ENCODE results near the gene KIF1B. TPM values are rescaled to one million over a fixed set of nuclear protein-coding genes. Genes with fewer than 3 reads are reported as not detected.
A peak's percentile ranks its signal among the peaks of the same experiment; 100 is the strongest.

KIF1B gene
- total and polyA plus RNA-seq, 4 experiments from 2014 or later: 1.3 to 18.1 (median 10.8) TPM

DNA sequence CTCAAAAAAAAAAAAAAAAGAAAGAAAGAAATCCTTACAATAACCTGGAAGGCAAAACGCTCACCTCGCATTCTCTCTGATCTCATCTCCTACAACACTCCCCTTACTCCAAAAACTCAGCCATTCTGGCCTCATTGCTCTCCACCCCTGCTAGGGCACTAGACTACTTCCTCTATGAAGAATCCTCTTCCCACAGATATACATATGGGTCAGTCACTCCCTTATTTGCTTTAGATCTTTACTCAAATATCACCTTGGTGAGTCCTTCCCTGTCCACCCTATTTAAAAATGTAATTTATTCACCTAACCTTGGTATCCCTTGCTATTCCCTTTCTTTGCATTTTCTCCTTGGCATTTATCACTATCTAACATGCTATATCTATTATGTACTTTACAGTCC is 24.6 kb upstream of the KIF1B start:
- Mint-ChIP-seq H3K27ac (no peak overlapping the region), H3K9me3 (peaks cover 0 to 4% (median 0%) of the 10 kb centered on the region in 8 donors), H3K4me3 (no peak overlapping the region), H3K4me1 (no peaks in the 10 kb centered on the region), H3K27me3 (no peaks in the 10 kb centered on the region), H3K36me3 (peaks cover 2 to 6% of the 10 kb centered on the region in 2 donors)
- no peak for DNase-seq
- no peaks in the 10 kb centered on the region for H3K27me3 ChIP-seq (ENCODE audit: insufficient read depth, low read length)
- H3K4me3 ChIP-seq (ENCODE audit: low read length in 2 of 2): no peak overlapping the region
- intact Hi-C loops (cut with micrococcal nuclease): no loop called here
- CTCF ChIA-PET (ENCODE audit: partially characterized antibody): interaction anchor here (1.4 kb wide), 1 partner anchor 24 kb away, joined by 6 read pairs; the partner anchor contains the start of gene KIF1B
- no peaks in the 10 kb centered on the region for H3K9me3 ChIP-seq (ENCODE audit: control insufficient read depth in 1 of 2, low read length in 2 of 2)
- H3K4me1 ChIP-seq (ENCODE audit: insufficient read depth, low read length): no peaks in the 10 kb centered on the region
- no peak overlapping the region for H3K27ac ChIP-seq (ENCODE audit: low read depth, low read length)
- no peaks in the 10 kb centered on the region for H3K36me3 ChIP-seq (ENCODE audit: insufficient read depth, low read length)
- POLR2A ChIA-PET (ENCODE audit: partially characterized antibody): interaction anchor here (0.6 kb wide), 1 partner anchor 21 kb away, joined by 3 read pairs; no protein-coding TSS in a partner anchor

DNA sequence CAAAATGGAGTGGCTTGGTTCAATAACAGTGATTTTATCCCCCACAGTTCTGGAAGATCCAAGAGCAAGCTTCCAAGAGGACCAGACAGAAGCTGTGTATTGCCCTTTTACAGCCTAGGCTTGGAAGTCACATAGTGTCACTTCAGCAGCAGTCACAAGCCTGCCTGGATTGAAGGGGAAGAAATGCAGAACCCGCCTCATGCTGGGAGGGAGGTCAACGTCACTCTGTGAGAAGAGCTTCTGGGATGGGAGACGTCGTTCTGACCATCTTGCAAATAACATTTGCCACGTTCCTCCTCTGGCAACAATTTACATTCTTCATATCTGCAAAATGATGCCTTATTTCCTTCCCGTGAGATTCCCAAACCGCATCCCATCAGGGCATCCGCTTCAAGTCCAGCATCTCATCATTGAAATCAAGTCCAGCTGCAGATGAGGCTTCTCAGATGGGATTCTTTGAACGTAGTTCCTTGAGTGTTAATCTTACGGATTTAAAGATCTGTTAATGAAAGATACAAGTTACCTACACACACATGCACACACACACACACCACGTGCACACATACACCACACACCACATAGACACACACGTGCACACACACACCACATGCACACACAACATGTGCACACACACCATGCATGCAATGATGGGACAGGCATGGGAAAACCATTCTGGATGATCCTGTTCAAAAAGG is 23.9 kb upstream of the KIF1B start:
- H3K4me1 ChIP-seq (ENCODE audit: insufficient read depth, low read length): no peaks in the 10 kb centered on the region
- H3K4me3 Mint-ChIP-seq: no peak overlapping the region
- no peak overlapping the region for H3K27ac ChIP-seq (ENCODE audit: low read depth, low read length)
- DNase-seq: peak in 2 of 5 donors; percentile 3 to 6
- no peak overlapping the region for H3K4me3 ChIP-seq (ENCODE audit: low read length in 2 of 2)
- ChIA-PET POLR2A (ENCODE audit: partially characterized antibody) (interaction anchor here (0.6 kb wide), 1 partner anchor 21 kb away, joined by 3 read pairs; no protein-coding TSS in a partner anchor), CTCF (ENCODE audit: partially characterized antibody) (interaction anchor here (1.4 kb wide), 1 partner anchor 23 kb away, joined by 6 read pairs; the partner anchor contains the start of gene KIF1B)
- H3K27me3 ChIP-seq (ENCODE audit: insufficient read depth, low read length): no peaks in the 10 kb centered on the region
- peaks cover 0 to 4% (median 0%) of the 10 kb centered on the region in 8 donors for H3K9me3 Mint-ChIP-seq
- no peaks in the 10 kb centered on the region for H3K36me3 ChIP-seq (ENCODE audit: insufficient read depth, low read length)
- H3K9me3 ChIP-seq (ENCODE audit: control insufficient read depth in 1 of 2, low read length in 2 of 2): no peaks in the 10 kb centered on the region
- no peaks in the 10 kb centered on the region for H3K27me3 Mint-ChIP-seq
- H3K4me1 Mint-ChIP-seq: no peaks in the 10 kb centered on the region
- peaks cover 0 to 2% of the 10 kb centered on the region in 2 donors for H3K36me3 Mint-ChIP-seq
- peak overlapping the region in 4 of 7 donors; percentile 16 to 67 (median 34) for H3K27ac Mint-ChIP-seq
- intact Hi-C loops (cut with micrococcal nuclease): no loop called here

DNA sequence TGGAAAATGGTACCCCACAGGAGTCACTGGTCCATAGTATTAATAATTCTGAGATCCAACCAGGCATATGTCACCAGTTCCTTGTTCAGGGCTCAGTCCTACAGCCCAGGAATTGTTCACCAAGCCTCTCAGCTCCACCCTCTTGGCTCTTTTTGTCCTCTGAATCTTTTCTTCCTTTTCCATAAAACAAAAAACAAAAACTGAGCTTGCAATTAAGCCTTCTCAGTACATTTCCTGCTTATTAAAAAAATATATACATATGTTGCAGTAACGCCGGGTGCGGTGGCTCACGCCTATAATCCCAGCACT is 23.4 kb upstream of the KIF1B start:
- Histone ChIP-seq H3K4me3 (ENCODE audit: low read length in 2 of 2) (no peak overlapping the region), H3K36me3 (ENCODE audit: insufficient read depth, low read length) (no peaks in the 10 kb centered on the region), H3K4me1 (ENCODE audit: insufficient read depth, low read length) (no peaks in the 10 kb centered on the region), H3K9me3 (ENCODE audit: control insufficient read depth in 1 of 2, low read length in 2 of 2) (no peaks in the 10 kb centered on the region), H3K27ac (ENCODE audit: low read depth, low read length) (no peak overlapping the region), H3K27me3 (ENCODE audit: insufficient read depth, low read length) (no peaks in the 10 kb centered on the region)
- no peaks in the 10 kb centered on the region for H3K27me3 Mint-ChIP-seq
- H3K36me3 Mint-ChIP-seq: peaks cover 0 to 2% of the 10 kb centered on the region in 2 donors
- POLR2A ChIA-PET (ENCODE audit: partially characterized antibody): no interaction called here
- peak in 1 of 5 donors; percentile 6 for DNase-seq
- no peaks in the 10 kb centered on the region for H3K4me1 Mint-ChIP-seq
- peaks cover 0 to 4% (median 0%) of the 10 kb centered on the region in 8 donors for H3K9me3 Mint-ChIP-seq
- H3K27ac Mint-ChIP-seq: peak overlapping the region in 3 of 7 donors; percentile 13 to 67 (median 16)
- no peak overlapping the region for H3K4me3 Mint-ChIP-seq
- intact Hi-C loops (cut with micrococcal nuclease): no loop called here
- CTCF ChIA-PET (ENCODE audit: partially characterized antibody): interaction anchor here (1.4 kb wide), 1 partner anchor 23 kb away, joined by 6 read pairs; the partner anchor contains the start of gene KIF1B

DNA sequence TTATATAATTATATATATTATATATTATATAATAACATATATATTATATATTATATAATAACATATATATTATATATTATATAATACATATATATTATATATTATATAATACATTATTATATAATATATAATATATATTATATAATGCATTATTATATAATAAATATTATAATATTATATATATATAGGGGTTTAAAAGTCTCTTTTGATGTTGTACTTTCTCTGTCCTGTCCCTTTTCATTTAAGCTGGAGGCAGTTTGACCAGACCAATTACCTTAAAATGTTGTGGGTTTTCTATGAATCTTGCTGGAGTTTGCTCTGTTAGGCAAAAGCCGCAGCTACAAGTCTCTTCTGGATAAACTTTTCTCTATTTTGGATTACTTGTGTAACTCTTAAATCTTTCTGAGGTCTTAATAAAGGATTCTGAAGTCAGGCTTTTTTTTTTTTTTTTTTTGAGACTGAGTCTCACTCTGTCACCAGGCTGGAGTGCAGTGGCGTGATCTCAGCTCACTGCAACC is 22.2 kb upstream of the KIF1B start:
- CTCF ChIA-PET (ENCODE audit: partially characterized antibody): no interaction called here

DNA sequence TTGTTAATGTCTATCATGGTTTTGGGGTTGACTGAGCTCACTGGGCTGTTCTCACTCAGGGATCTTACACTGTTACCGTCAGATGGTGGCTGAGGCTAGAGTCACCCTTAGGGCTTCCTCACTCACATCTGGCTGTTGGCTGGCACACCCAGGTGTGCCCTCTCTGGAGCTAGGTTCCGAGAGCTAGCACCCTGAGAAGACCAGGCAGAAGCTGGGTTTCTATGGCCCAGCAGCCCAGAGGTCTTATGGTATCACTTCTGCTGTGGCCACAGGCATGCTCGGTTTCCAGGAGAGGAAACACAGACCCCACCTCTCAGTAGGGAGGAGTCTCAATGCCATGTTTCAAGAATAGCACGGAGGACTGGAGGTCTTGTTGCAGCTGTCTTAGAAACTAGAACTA is 20.7 kb upstream of the KIF1B start:
- no peaks in the 10 kb centered on the region for H3K4me1 ChIP-seq (ENCODE audit: insufficient read depth, low read length)
- no peak overlapping the region for H3K27ac ChIP-seq (ENCODE audit: low read depth, low read length)
- Mint-ChIP-seq H3K27me3 (no peaks in the 10 kb centered on the region), H3K27ac (no peak overlapping the region), H3K9me3 (peaks cover 0 to 4% (median 0%) of the 10 kb centered on the region in 8 donors), H3K36me3 (no peaks in the 10 kb centered on the region), H3K4me3 (no peak overlapping the region), H3K4me1 (no peaks in the 10 kb centered on the region)
- no peaks in the 10 kb centered on the region for H3K27me3 ChIP-seq (ENCODE audit: insufficient read depth, low read length)
- ChIA-PET POLR2A (ENCODE audit: partially characterized antibody) (no interaction called here), CTCF (ENCODE audit: partially characterized antibody) (no interaction called here)
- no peak overlapping the region for H3K4me3 ChIP-seq (ENCODE audit: low read length in 2 of 2)
- DNase-seq: no peak
- no peaks in the 10 kb centered on the region for H3K36me3 ChIP-seq (ENCODE audit: insufficient read depth, low read length)
- H3K9me3 ChIP-seq (ENCODE audit: control insufficient read depth in 1 of 2, low read length in 2 of 2): no peaks in the 10 kb centered on the region
- intact Hi-C loops (cut with micrococcal nuclease): no loop called here

More for the DNA sequence above, 22.2 kb upstream of the KIF1B start:
- POLR2A ChIA-PET (ENCODE audit: partially characterized antibody): no interaction called here
- H3K4me1 ChIP-seq (ENCODE audit: insufficient read depth, low read length): no peaks in the 10 kb centered on the region
- H3K27ac ChIP-seq (ENCODE audit: low read depth, low read length): no peak overlapping the region
- Mint-ChIP-seq H3K4me1 (no peaks in the 10 kb centered on the region), H3K36me3 (peaks cover 0 to 2% of the 10 kb centered on the region in 2 donors), H3K27ac (peak overlapping the region in 1 of 7 donors; percentile 69), H3K9me3 (peaks cover 0 to 4% (median 0%) of the 10 kb centered on the region in 8 donors), H3K27me3 (no peaks in the 10 kb centered on the region), H3K4me3 (no peak overlapping the region)
- DNase-seq: no peak
- H3K4me3 ChIP-seq (ENCODE audit: low read length in 2 of 2): no peak overlapping the region
- intact Hi-C loops (cut with micrococcal nuclease): no loop called here
- H3K27me3 ChIP-seq (ENCODE audit: insufficient read depth, low read length): no peaks in the 10 kb centered on the region
- H3K36me3 ChIP-seq (ENCODE audit: insufficient read depth, low read length): no peaks in the 10 kb centered on the region
- H3K9me3 ChIP-seq (ENCODE audit: control insufficient read depth in 1 of 2, low read length in 2 of 2): no peaks in the 10 kb centered on the region

DNA sequence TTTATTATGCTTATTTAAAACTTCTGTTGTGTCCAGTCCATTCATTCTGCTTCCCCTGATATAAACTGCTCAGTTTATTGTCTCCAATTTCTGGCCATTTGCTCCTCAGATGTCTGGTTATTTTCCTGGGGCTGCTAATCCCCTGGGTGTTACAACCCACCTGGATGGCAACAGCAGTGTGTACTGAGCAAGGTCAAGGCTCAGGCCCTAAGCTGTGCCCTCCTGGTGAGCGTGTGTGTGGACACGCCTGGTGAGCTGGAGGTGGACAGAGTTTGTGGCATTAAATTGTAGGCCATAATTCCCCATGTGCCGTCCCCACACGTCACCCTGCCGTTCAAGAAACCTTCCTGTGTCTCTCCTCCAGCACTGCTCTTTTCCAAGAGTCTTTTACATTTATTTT is 18.1 kb upstream of the KIF1B start:
- no peaks in the 10 kb centered on the region for H3K27me3 ChIP-seq (ENCODE audit: insufficient read depth, low read length)
- POLR2A ChIA-PET (ENCODE audit: partially characterized antibody): no interaction called here

DNA sequence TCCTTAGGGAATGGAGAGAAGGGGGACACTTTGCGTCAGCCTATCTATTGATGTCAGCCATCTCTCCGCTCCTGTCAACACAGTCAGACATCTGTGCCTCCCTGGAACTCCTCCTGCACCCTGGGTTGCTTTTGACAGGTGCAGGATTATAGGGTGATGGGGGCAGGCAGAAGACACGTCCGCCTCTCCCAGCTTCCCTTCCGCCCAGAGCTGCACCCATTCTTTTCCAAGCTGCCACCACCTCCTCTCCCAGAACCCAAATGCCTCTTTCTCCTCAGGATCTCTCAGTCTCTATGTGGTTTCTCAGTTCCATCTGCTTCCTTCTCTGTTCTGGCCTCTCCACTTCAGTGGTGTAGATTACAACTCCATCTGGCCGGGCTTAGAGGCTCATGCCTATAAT is 17.1 kb upstream of the KIF1B start:
- no peaks in the 10 kb centered on the region for H3K4me1 Mint-ChIP-seq
- ChIA-PET CTCF (ENCODE audit: partially characterized antibody) (interaction anchor here (1.3 kb wide), 1 partner anchor 16 kb away, joined by 3 read pairs; no protein-coding TSS in a partner anchor), POLR2A (ENCODE audit: partially characterized antibody) (no interaction called here)
- H3K4me3 Mint-ChIP-seq: no peak overlapping the region
- no peak overlapping the region for H3K27ac ChIP-seq (ENCODE audit: low read depth, low read length)
- no peaks in the 10 kb centered on the region for H3K36me3 ChIP-seq (ENCODE audit: insufficient read depth, low read length)
- no peak for DNase-seq
- no peak overlapping the region for H3K4me3 ChIP-seq (ENCODE audit: low read length in 2 of 2)
- no peaks in the 10 kb centered on the region for H3K36me3 Mint-ChIP-seq
- H3K9me3 ChIP-seq (ENCODE audit: control insufficient read depth in 1 of 2, low read length in 2 of 2): no peaks in the 10 kb centered on the region
- intact Hi-C loops (cut with micrococcal nuclease): no loop called here
- no peaks in the 10 kb centered on the region for H3K4me1 ChIP-seq (ENCODE audit: insufficient read depth, low read length)
- no peaks in the 10 kb centered on the region for H3K27me3 ChIP-seq (ENCODE audit: insufficient read depth, low read length)
- H3K9me3 Mint-ChIP-seq: peaks cover 0 to 3% (median 0%) of the 10 kb centered on the region in 8 donors
- peaks cover 0 to 2% of the 10 kb centered on the region in 2 donors for H3K27me3 Mint-ChIP-seq
- no peak overlapping the region for H3K27ac Mint-ChIP-seq

More for the DNA sequence above, 18.1 kb upstream of the KIF1B start:
- peak overlapping the region in 1 of 8 donors; percentile 6 for H3K4me3 Mint-ChIP-seq
- no peak for DNase-seq
- H3K4me3 ChIP-seq (ENCODE audit: low read length in 2 of 2): no peak overlapping the region
- no peak overlapping the region for H3K27ac Mint-ChIP-seq
- no peaks in the 10 kb centered on the region for H3K9me3 ChIP-seq (ENCODE audit: control insufficient read depth in 1 of 2, low read length in 2 of 2)
- CTCF ChIA-PET (ENCODE audit: partially characterized antibody): no interaction called here
- no peaks in the 10 kb centered on the region for H3K36me3 Mint-ChIP-seq
- H3K36me3 ChIP-seq (ENCODE audit: insufficient read depth, low read length): no peaks in the 10 kb centered on the region
- H3K9me3 Mint-ChIP-seq: peaks cover 0 to 4% (median 0%) of the 10 kb centered on the region in 8 donors
- no peaks in the 10 kb centered on the region for H3K4me1 Mint-ChIP-seq
- no peaks in the 10 kb centered on the region for H3K4me1 ChIP-seq (ENCODE audit: insufficient read depth, low read length)
- intact Hi-C loops (cut with micrococcal nuclease): no loop called here
- no peak overlapping the region for H3K27ac ChIP-seq (ENCODE audit: low read depth, low read length)
- H3K27me3 Mint-ChIP-seq: peaks cover 0 to 2% of the 10 kb centered on the region in 2 donors

Measured in CD4-positive, alpha-beta memory T cell (primary cell).